GM12872 (cell line): ENCODE measurements around the gene RAB3D.

ENCODE experiments used
- TF ChIP-seq, protein P1 (sequence below): IDR thresholded peaks from 3 replicates; pipeline ENCODE4 v1.5.1; 2011; ENCODE audit warnings: low read depth, mild to moderate bottlenecking, low read length, moderate library complexity; ENCODE audit not compliant: insufficient read depth

The RAB3D gene

DNA sequence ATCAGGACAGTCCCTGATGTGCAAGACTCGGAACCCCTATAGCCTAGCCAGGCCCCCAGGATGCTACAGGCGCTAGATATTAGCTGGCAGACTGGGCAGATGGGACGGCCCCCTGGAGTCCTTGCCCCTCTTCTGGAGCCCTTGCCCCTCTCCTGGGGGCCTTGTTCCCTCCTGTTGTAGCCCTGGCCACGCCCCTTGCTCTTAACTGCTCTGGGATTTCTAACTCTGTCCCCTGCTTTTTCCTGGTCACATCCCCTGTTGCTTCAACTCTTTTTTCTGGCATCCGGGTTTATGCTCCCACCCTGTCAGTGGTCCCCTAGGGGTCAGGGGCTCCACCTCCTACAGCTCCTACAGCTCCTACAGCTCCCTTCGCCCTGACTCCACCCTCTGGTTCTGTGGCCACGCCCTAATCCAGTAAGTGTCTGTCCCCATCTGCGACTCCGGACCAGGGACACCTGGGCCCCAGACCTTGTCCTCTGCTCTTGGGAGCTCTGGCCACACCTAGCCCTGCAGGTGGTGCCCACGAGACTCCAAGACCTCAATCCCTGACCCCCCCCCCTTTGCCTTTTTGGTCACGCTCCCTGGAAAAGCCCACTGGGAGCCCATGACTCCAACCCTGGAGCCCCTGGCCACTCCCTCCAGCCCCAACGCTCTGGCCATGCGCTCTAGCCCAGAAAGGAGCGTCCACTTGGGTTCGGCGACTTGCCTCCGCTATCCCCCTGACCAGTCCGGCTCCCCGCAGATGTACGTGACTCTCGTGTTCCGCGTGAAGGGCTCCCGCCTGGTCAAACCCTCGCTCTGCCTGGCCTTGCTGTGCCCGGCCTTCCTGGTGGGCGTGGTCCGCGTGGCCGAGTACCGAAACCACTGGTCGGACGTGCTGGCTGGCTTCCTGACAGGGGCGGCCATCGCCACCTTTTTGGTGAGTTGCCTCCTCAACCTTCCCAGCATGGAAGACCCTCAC lies 22.6 kb upstream of the RAB3D start:
- TF ChIP-seq, protein P1, sequence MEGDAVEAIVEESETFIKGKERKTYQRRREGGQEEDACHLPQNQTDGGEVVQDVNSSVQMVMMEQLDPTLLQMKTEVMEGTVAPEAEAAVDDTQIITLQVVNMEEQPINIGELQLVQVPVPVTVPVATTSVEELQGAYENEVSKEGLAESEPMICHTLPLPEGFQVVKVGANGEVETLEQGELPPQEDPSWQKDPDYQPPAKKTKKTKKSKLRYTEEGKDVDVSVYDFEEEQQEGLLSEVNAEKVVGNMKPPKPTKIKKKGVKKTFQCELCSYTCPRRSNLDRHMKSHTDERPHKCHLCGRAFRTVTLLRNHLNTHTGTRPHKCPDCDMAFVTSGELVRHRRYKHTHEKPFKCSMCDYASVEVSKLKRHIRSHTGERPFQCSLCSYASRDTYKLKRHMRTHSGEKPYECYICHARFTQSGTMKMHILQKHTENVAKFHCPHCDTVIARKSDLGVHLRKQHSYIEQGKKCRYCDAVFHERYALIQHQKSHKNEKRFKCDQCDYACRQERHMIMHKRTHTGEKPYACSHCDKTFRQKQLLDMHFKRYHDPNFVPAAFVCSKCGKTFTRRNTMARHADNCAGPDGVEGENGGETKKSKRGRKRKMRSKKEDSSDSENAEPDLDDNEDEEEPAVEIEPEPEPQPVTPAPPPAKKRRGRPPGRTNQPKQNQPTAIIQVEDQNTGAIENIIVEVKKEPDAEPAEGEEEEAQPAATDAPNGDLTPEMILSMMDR, result no peak

DNA sequence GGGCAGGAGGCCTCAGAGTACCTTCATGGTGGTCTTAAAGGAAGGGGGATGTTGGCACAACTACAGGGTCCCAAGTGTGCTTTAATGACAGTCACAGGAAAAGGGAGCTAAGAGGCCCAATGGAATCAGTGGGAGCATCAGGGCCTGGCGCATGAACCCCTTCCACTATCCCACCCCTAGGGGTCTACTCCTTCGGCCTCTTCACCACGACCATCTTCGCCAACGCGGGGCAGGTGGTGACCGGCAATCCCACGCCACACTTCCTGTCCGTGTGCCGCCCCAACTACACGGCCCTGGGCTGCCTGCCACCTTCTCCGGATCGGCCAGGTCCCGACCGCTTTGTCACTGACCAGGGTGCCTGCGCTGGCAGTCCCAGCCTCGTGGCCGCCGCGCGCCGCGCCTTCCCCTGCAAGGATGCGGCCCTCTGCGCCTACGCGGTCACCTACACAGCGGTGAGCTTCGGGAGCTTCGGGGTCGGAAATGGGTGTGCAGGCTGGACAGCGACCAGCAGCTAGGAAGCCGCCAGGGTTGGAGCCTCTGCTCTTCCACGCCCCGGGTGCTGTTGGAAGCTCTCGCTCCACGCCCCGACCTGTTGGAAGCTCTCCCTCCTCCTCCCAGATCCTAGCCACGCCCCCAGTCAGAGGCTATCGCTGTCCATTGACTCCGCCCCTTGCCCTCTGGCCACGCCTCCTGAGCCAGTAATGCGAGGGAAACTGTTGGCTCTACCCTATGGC lies 21.7 kb upstream of the RAB3D start:
- TF ChIP-seq, protein P1, result no peak

DNA sequence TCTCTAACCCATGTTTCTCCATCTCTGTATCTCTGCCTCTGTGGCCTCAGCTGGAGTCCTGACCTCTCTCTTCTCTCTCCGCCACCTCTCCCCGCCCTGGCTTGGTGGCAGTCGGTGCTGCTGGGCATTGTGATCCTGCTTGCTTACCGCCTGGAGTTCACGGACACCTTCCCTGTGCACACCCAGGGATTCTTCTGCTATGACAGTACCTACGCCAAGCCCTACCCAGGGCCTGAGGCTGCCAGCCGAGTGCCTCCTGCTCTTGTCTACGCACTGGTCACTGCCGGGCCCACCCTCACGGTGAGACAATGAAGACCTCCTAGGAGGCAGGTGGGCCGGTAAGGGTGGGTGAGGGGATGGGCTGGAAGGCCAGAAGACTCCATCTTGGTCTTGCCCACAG lies 20.0 kb upstream of the RAB3D start:
- TF ChIP-seq, protein P1, result no peak

DNA sequence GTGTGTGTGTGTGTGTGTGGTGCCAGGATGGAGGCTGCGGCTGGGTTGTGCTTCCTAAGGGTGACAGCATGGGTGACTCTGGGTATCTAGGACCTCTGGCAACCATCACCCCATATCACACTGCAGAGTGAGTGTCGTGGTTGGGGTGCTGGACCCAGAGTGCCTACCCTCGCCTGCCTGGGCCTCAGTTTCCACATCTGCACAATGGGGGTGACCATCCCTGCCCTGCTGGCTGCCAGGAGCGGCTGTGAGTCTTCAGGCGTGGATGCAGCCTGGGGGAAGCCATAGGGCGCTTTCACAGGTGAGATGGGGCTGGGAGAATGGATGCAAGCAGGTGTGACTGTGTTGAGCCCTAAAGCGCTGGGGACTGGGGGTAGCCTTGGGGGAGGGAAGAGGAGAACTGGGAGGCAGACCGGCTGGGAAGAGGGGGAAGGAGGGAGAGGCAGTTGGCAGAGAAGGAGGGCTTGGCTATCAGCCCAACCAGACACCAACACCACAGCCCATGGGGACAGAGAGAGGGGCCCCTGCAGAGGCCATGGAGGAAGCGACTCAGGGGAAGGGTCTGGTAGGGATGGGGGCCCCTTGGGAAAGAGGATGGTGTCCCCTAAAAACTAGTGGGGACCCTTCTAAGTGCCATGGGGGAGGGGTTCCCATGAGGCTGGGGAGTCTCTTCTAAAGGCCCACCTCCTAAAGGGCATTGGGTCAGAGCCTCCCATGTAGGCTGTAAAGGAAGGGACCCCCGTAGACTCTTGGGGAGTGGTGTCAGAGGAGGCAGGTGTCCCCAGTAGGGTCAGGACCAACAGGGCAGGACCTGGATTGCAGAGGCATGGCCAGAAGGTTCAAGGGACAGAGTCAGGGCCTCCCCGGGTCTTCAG lies 17.5 kb upstream of the RAB3D start:
- TF ChIP-seq, protein P1, result no peak

DNA sequence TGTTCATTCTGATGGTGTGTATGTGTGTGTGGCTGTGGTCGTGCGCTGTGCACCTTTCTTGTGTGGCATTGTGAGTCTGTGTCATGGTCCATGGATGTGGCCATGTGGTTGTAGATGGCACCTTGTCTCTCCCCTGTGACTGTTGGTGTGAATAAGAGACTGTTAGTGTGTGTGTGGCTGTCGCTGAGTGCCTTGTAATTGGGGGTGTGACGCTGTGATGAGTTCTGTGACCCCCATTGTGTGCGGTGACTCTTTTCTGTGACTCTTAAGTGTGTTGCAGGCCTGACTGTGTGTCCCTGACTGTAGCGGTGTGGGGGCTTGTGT lies 16.6 kb upstream of the RAB3D start:
- TF ChIP-seq, protein P1, result no peak

DNA sequence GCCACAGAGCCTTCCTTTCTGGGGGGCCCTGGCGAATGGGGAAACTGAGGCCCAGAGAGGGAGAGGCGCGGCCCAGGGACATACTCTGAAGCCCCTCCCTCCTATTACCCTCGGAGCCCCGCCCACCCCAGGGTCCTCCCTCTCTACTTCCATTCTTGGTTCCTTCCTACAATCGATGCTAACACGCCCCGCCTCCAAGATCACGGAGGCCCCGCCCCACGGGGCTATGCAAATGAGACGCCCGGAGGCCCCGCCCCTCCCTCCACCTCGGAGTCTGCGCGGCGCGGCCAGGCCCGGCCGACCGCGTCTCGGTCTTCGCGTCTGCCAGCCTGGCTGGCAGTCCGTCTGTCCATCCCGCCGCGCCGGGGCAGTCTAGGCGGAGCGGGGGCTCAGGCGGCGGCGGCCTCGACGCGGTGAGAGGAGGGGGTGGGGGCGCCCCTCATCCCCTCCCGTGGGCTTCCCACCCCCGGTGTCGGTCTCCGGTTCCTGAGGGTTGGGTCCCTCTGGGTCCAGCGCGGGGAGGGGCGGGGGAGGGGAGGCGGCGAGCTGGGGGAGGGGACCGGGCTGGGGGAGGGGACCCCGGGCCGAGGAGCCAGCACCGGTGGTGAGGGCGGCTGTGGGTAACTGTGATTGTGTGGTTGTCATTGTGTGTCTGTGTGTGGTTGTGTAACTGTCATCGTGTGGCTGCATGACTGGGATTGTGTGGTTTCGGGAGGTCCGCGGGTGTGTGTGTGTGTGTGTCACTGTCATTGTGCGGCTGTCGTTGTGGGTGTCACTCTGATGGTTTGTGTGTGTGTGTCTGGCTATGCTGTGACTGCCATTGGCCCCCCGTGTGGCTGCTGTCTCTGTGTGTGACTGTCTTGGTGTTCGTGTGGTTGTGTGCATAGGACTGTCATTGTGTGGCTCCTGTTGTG lies 16.0 kb upstream of the RAB3D start, which contains the start of gene PLPPR2:
PLPPR2 (plus strand) TSS at position 273 of the 914 bp plus-strand sequence. CDS start 2,242 bp downstream, outside the sequence.
- TF ChIP-seq, protein P1, result no peak
